ENCODE measurements around the gene IFNL3. TPM values are rescaled to one million over a fixed set of nuclear protein-coding genes. Genes with fewer than 3 reads are reported as not detected.
A peak's percentile ranks its signal among the peaks of the same experiment; 100 is the strongest.

The IFNL3 gene
- polyA plus RNA-seq, 3 donors: not detected

- WGBS (ENCODE audit: insufficient coverage): no CpG with 5 or more reads among the region's 6 CpGs
- Histone ChIP-seq H3K9me3 (replicated peaks in 1 of 2; ENCODE audit: control insufficient read depth in 1 of 2, insufficient read depth in 1 of 2, low read length in 2 of 2) (no peaks in the 10 kb centered on the region), H3K9ac (ENCODE audit: insufficient read depth, low read length, poor library complexity, severe bottlenecking) (no peak overlapping the region), H3K27me3 (ENCODE audit: control insufficient read depth in 2 of 2, insufficient read depth in 2 of 2, low read length in 2 of 2) (peaks cover 0 to 26% of the 10 kb centered on the region in 2 donors), H2AFZ (ENCODE audit: insufficient read depth, low read depth, low read length, poor library complexity, severe bottlenecking) (no peak overlapping the region), H3K27ac (ENCODE audit: low read depth in 1 of 2, low read length in 2 of 2) (no peak overlapping the region), H3K4me2 (replicated peaks; ENCODE audit: extremely low read depth, low read length, poor library complexity, severe bottlenecking) (no peak overlapping the region), H3K36me3 (replicated peaks in 1 of 2; ENCODE audit: control insufficient read depth in 1 of 2, insufficient read depth in 2 of 2, low read length in 2 of 2) (no peaks in the 10 kb centered on the region), H4K20me1 (ENCODE audit: insufficient read depth, low read length) (no peaks in the 10 kb centered on the region), H3K79me2 (ENCODE audit: insufficient read depth, low read length) (no peaks in the 10 kb centered on the region), H3K4me1 (ENCODE audit: control insufficient read depth in 1 of 2, insufficient read depth in 2 of 2, low read length in 2 of 2) (no peaks in the 10 kb centered on the region), H3K4me3 (replicated peaks in 1 of 3; ENCODE audit: low read depth in 2 of 3, low read length in 3 of 3) (no peak overlapping the region)
- Mint-ChIP-seq H3K4me3 (no peak overlapping the region), H3K27me3 (ENCODE audit: low read depth in 3 of 3) (peaks cover 34 to 38% (median 38%) of the 10 kb centered on the region in 3 donors), H3K36me3 (no peaks in the 10 kb centered on the region), H3K4me1 (no peaks in the 10 kb centered on the region), H3K27ac (no peak overlapping the region), H3K9me3 (peaks cover 0 to 4% (median 2%) of the 10 kb centered on the region in 7 donors)
- intact Hi-C loops (cut with micrococcal nuclease): no loop called here
- TF ChIP-seq CTCF (IDR thresholded peaks at IDR 0.05): no peak
- DNase-seq: no peak
Observed at GRCh38 chr19:39207293-39207836, 37.4 kb downstream of the IFNL3 start.

- H3K27me3 Mint-ChIP-seq (ENCODE audit: low read depth in 3 of 3): peaks cover 39 to 50% (median 50%) of the 10 kb centered on the region in 3 donors
- intact Hi-C loops (cut with micrococcal nuclease): no loop called here
- peak overlapping the region in 1 of 7 donors; percentile 5 for H3K27ac Mint-ChIP-seq
- Histone ChIP-seq H2AFZ (ENCODE audit: insufficient read depth, low read depth, low read length, poor library complexity, severe bottlenecking) (no peak overlapping the region), H3K27me3 (ENCODE audit: control insufficient read depth in 2 of 2, insufficient read depth in 2 of 2, low read length in 2 of 2) (peaks cover 0 to 26% of the 10 kb centered on the region in 2 donors), H3K9me3 (replicated peaks in 1 of 2; ENCODE audit: control insufficient read depth in 1 of 2, insufficient read depth in 1 of 2, low read length in 2 of 2) (no peaks in the 10 kb centered on the region), H3K79me2 (ENCODE audit: insufficient read depth, low read length) (no peaks in the 10 kb centered on the region), H3K4me1 (ENCODE audit: control insufficient read depth in 1 of 2, insufficient read depth in 2 of 2, low read length in 2 of 2) (no peaks in the 10 kb centered on the region), H3K4me2 (replicated peaks; ENCODE audit: extremely low read depth, low read length, poor library complexity, severe bottlenecking) (no peak overlapping the region), H3K4me3 (replicated peaks in 1 of 3; ENCODE audit: low read depth in 2 of 3, low read length in 3 of 3) (no peak overlapping the region), H4K20me1 (ENCODE audit: insufficient read depth, low read length) (no peaks in the 10 kb centered on the region), H3K27ac (ENCODE audit: low read depth in 1 of 2, low read length in 2 of 2) (no peak overlapping the region), H3K36me3 (replicated peaks in 1 of 2; ENCODE audit: control insufficient read depth in 1 of 2, insufficient read depth in 2 of 2, low read length in 2 of 2) (no peaks in the 10 kb centered on the region), H3K9ac (ENCODE audit: insufficient read depth, low read length, poor library complexity, severe bottlenecking) (no peak overlapping the region)
- no peak for DNase-seq
- H3K9me3 Mint-ChIP-seq: peaks cover 0 to 4% (median 2%) of the 10 kb centered on the region in 7 donors
- no peaks in the 10 kb centered on the region for H3K36me3 Mint-ChIP-seq
- no peaks in the 10 kb centered on the region for H3K4me1 Mint-ChIP-seq
- 91% methylated on average over 4 of the region's 6 CpGs for WGBS (ENCODE audit: insufficient coverage)
- no peak for TF ChIP-seq CTCF (IDR thresholded peaks at IDR 0.05)
- peak overlapping the region in 1 of 2 donors; percentile 39 for H3K4me3 Mint-ChIP-seq
Observed at GRCh38 chr19:39206122-39206521, 38.7 kb downstream of the IFNL3 start.

Measured in CD14-positive monocyte (primary cell).